ENCODE measurements around the gene TMTC2.

TMTC2 gene

DNA sequence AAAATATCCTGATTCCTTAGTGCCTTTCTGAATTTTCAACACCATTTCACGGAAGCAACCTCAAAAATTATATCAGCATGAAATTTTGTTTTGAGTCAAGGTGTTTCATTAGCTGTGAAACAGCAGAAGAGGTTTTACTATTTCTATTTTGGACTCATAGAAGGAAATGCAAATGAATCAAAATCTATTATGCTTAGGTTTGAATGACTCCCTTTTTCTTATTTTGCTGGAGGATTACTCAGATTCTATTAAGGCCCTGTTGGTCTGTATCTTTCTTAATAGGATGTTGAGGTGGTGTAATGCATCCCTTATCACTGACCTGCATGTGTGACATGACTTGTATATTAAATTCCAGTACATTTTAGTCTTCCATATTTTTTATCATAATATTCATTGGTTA lies 165.8 kb downstream of the TMTC2 start:
- peak; percentile 17 for DNase-seq (ENCODE audit: low spot score)
- in situ Hi-C loops (cut with MboI; ENCODE audit: low pct_unique_long_range_greater_than_20kb, low sequenced_read_pairs, unreplicated experiment): no loop called here
- TF ChIP-seq CTCF (IDR thresholded peaks at IDR 0.05; ENCODE audit: extremely low read depth, insufficient read depth, missing control alignments): no peak

- no peak for DNase-seq (ENCODE audit: low spot score)
- no peak for TF ChIP-seq CTCF (IDR thresholded peaks at IDR 0.05; ENCODE audit: extremely low read depth, insufficient read depth, missing control alignments)
- in situ Hi-C loops (cut with MboI; ENCODE audit: low pct_unique_long_range_greater_than_20kb, low sequenced_read_pairs, unreplicated experiment): no loop called here
Observed at GRCh38 chr12:82855872-82856271, 169.2 kb downstream of the TMTC2 start.

DNA sequence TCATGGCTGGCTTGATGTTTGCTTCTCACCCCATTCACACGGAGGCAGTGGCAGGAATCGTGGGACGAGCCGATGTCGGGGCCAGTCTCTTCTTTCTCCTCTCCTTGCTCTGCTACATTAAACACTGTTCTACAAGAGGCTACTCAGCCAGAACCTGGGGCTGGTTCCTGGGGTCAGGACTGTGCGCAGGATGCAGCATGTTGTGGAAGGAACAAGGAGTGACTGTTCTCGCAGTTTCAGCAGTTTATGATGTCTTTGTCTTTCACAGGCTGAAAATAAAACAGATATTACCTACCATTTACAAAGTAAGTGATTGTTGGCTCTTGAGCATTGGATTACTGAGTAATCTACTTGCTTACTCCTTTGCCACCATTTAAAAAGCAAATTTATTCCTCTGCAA lies 170.6 kb downstream of the TMTC2 start:
- TF ChIP-seq CTCF (IDR thresholded peaks at IDR 0.05; ENCODE audit: extremely low read depth, insufficient read depth, missing control alignments): no peak
- no peak for DNase-seq (ENCODE audit: low spot score)
- in situ Hi-C loops (cut with MboI; ENCODE audit: low pct_unique_long_range_greater_than_20kb, low sequenced_read_pairs, unreplicated experiment): no loop called here

DNA sequence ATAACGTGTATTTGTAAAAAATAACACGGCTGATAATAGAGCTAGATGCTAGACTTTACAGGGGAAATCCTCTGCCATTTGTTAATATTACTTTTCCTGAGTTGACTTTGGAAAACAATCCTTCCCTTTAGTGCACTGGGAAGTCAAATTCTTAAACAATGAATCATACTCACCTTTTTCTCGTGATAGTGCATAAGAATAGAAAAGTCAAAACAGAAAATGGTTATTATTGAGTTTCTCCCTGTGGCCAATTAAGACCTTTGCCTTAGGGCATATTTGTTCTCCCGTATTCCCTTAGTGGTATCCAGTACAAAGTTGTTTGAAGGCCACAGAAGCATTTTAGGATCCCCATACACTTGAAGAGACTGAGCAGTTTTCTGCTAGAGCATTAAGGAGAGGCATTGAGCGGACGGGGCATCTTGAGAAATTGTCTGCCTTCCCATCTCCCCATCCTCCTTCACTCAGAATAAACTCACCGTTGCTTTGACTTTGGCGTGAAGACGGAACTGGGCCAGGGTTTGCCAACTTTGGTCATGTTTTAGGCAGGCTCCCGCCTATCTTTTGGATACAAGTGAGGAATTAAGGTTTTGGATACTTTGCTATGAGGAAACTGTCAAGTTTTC lies 171.3 kb downstream of the TMTC2 start:
- in situ Hi-C loops (cut with MboI; ENCODE audit: low pct_unique_long_range_greater_than_20kb, low sequenced_read_pairs, unreplicated experiment): no loop called here
- DNase-seq (ENCODE audit: low spot score): no peak
- TF ChIP-seq CTCF (IDR thresholded peaks at IDR 0.05; ENCODE audit: extremely low read depth, insufficient read depth, missing control alignments): no peak

GRCh38 chr12:82858534-82858917 lies 171.8 kb downstream of the TMTC2 start:
- DNase-seq (ENCODE audit: low spot score): no peak
- no peak for TF ChIP-seq CTCF (IDR thresholded peaks at IDR 0.05; ENCODE audit: extremely low read depth, insufficient read depth, missing control alignments)
- in situ Hi-C loops (cut with MboI; ENCODE audit: low pct_unique_long_range_greater_than_20kb, low sequenced_read_pairs, unreplicated experiment): no loop called here

DNA sequence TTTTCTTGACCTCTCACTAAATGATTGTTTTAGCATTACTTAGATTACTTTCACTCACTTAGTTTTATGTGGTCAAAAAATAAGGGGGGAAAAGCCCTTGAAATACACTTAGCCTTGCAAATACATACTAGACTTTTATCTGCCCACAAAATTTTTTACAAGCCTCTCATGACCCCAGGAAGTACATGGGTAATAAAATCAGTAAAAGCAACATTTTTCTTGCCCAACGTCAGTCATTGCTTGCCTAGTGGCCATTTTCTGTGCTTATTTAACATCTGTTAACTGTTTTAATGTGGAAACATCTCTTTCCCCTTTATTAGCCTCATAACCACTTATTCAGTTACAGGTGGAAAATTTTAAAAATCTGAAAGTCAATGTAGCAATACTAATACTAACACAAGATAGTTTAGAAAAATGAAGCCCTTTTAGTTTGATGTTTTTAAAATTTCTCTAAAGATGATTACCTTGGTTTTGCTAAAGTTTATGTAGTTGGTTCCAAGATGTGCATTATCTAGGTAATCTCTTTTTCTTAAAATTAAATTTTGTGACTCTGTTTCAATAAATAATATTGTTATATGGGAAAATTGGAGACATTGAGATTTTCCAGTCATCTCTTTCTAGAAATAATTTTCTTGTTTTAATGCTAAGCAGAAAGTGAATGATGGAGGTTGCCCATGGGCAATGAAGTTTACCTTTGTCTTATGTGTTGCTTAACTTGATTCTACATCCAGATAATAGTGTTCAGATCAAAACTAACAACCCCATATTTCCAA lies 175.5 kb downstream of the TMTC2 start:
- TF ChIP-seq CTCF (IDR thresholded peaks at IDR 0.05; ENCODE audit: extremely low read depth, insufficient read depth, missing control alignments): no peak
- DNase-seq (ENCODE audit: low spot score): no peak
- in situ Hi-C loops (cut with MboI; ENCODE audit: low pct_unique_long_range_greater_than_20kb, low sequenced_read_pairs, unreplicated experiment): no loop called here
